Measurements from ENCODE around the gene CREBRF. TPM values are rescaled to one million over a fixed set of nuclear protein-coding genes. Genes with fewer than 3 reads are reported as not detected.
A peak's percentile ranks its signal among the peaks of the same experiment; 100 is the strongest.

CREBRF gene
- polyA plus RNA-seq, 2 of the 4 experiments (the other 2 are of a cell fraction): 1.8 to 7.2 TPM

GRCh38 chr5:173163219-173163618 is 107.1 kb downstream of the CREBRF start:
- Histone ChIP-seq H3K4me1 (no peaks in the 10 kb centered on the region), H3K4me2 (no peak overlapping the region), H3K27ac (no peak overlapping the region), H3K4me3 (no peak overlapping the region), H3K9me3 (no peaks in the 10 kb centered on the region)
- DNase-seq (ENCODE audit: low read depth in 1 of 2, low spot score in 1 of 2) (no peak), ATAC-seq (peak; percentile 40 to 43; a peak in 2 of 6 replicates), FAIRE-seq (no peak)
- POLR2A ChIA-PET: no interaction called here
- CTCF ChIA-PET: interaction anchor here (0.9 to 2.7 kb wide), 7 partner anchors 11 to 1148 kb away, joined by 3 to 11 read pairs (median 4); partner anchors contain the start of gene BNIP1
- TF ChIP-seq ZC3H11A (IDR thresholded peaks at IDR 0.05) (no peak), GATA3 (IDR thresholded peaks at IDR 0.05; ENCODE audit: borderline replicate concordance) (no peak)
- 89% methylated on average over 4 of the region's 7 CpGs for WGBS (ENCODE audit: missing lambda C conversion rate)

GRCh38 chr5:173165177-173166016 is 109.2 kb downstream of the CREBRF start:
- no peaks in the 10 kb centered on the region for H3K9me3 ChIP-seq
- no peak for DNase-seq (ENCODE audit: low read depth in 1 of 2, low spot score in 1 of 2)
- H3K27ac ChIP-seq: no peak overlapping the region
- CTCF ChIA-PET: interaction anchor here (0.6 to 3.6 kb wide), 21 partner anchors 8 to 1152 kb away, joined by 3 to 18 read pairs (median 4); partner anchors contain the start of gene BNIP1
- no peak for FAIRE-seq
- no peaks in the 10 kb centered on the region for H3K4me1 ChIP-seq
- no peak overlapping the region for H3K4me2 ChIP-seq
- WGBS (ENCODE audit: missing lambda C conversion rate): 83% methylated on average over 2 of the region's 2 CpGs
- POLR2A ChIA-PET: no interaction called here
- peak; percentile 27 to 29; a peak in 4 of 6 replicates for ATAC-seq
- no peak overlapping the region for H3K4me3 ChIP-seq
- TF ChIP-seq FOSL2 (IDR thresholded peaks at IDR 0.05): no peak
- TF ChIP-seq FOSL2 (CRISPR knock-in tag; IDR thresholded peaks at IDR 0.05): no peak
- TF ChIP-seq POLR2A (IDR thresholded peaks at IDR 0.05; ENCODE audit: low read length): no peak
- TF ChIP-seq BCL3 (IDR thresholded peaks at IDR 0.05): no peak
- TF ChIP-seq CHD2 (IDR thresholded peaks at IDR 0.05; ENCODE audit: low read length, partially characterized antibody): no peak
- TF ChIP-seq RAD21 (conservative IDR thresholded peaks at IDR 0.05 in 1 of 2, IDR thresholded peaks at IDR 0.05 in 1 of 2): no peak
- no peak for TF ChIP-seq SMC3 (IDR thresholded peaks at IDR 0.05)
- TF ChIP-seq EHF (CRISPR knock-in tag; IDR thresholded peaks at IDR 0.05): no peak
- TF ChIP-seq RARB (CRISPR knock-in tag; IDR thresholded peaks at IDR 0.05): no peak
- TF ChIP-seq NPAS2 (CRISPR knock-in tag; IDR thresholded peaks at IDR 0.05; ENCODE audit: borderline replicate concordance): no peak

- H3K9me3 ChIP-seq: no peaks in the 10 kb centered on the region
- H3K4me1 ChIP-seq: no peaks in the 10 kb centered on the region
- H3K4me2 ChIP-seq: no peak overlapping the region
- ChIA-PET POLR2A (no interaction called here), CTCF (interaction anchor here (1.2 kb wide), 2 partner anchors 56 to 465 kb away, joined by 3 read pairs; no protein-coding TSS in a partner anchor)
- FAIRE-seq (no peak), ATAC-seq (no peak), DNase-seq (ENCODE audit: low read depth in 1 of 2, low spot score in 1 of 2) (no peak)
- TF ChIP-seq ELK1 (IDR thresholded peaks at IDR 0.05; ENCODE audit: low read depth, low read length): no peak
- no peak for TF ChIP-seq GATA3 (IDR thresholded peaks at IDR 0.05; ENCODE audit: borderline replicate concordance)
- no peak for TF ChIP-seq CTCF (IDR thresholded peaks at IDR 0.05)
- no peak for TF ChIP-seq ZNF302 (CRISPR knock-in tag; IDR thresholded peaks at IDR 0.05)
- no peak for TF ChIP-seq NR3C1 (IDR thresholded peaks at IDR 0.05)
- no peak for TF ChIP-seq RFX5 (IDR thresholded peaks at IDR 0.05)
- 70% methylated on average over 8 of the region's 8 CpGs for WGBS (ENCODE audit: missing lambda C conversion rate)
- no peak overlapping the region for H3K27ac ChIP-seq
- H3K4me3 ChIP-seq: no peak overlapping the region
These were observed 116.0 kb downstream of the CREBRF start for GRCh38 chr5:173172166-173172565.
